HG02885 (cell line): ENCODE measurements around the gene NT5DC3.
"Not testable (repeated sequence)": the region's sequence is repeated elsewhere in the genome, so short reads cannot be mapped to it uniquely, and the experiment has no call there.

ENCODE experiments used
- ATAC-seq: cut with Tn5 transposase; IDR thresholded peaks from one replicate; pipeline ENCODE4 v1.9.1; 2021; ENCODE audit warnings: mild to moderate bottlenecking; ENCODE audit not compliant: unreplicated experiment, poor library complexity

The NT5DC3 gene

GRCh38 chr12:103855896-103856657 is 15.0 kb upstream of the NT5DC3 start:
- no peak for ATAC-seq

- ATAC-seq: no peak
Measured at GRCh38 chr12:103855036-103855712, 14.1 kb upstream of the NT5DC3 start.

DNA sequence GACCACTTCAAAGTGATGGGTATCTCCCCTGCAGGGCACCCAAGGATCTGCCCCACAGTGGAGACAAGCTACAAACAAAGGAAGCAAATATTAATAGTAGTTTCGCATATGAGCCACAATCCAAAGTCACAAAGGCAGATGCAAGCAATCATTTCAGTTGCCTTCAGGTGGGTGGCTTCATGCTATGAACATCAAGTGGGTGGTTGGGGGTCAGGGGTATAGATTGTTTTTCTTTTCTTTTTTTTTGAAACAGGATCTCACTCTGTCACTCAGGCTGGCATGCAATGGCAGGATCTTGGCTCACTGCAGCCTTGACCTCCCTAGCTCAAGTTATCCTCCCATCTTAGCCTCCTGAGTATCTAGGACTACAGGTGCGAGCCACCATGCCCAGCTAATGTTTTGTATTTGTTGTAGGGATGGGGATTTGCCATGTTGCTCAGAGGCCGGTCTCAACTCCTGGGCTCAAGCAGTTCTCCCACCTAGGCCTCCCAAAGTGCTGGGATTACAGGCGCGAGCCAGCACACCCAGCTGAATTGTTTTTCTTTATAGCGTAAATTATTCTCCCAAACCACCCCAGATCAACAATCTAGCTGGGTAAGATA is 13.4 kb upstream of the NT5DC3 start:
- ATAC-seq: no peak

DNA sequence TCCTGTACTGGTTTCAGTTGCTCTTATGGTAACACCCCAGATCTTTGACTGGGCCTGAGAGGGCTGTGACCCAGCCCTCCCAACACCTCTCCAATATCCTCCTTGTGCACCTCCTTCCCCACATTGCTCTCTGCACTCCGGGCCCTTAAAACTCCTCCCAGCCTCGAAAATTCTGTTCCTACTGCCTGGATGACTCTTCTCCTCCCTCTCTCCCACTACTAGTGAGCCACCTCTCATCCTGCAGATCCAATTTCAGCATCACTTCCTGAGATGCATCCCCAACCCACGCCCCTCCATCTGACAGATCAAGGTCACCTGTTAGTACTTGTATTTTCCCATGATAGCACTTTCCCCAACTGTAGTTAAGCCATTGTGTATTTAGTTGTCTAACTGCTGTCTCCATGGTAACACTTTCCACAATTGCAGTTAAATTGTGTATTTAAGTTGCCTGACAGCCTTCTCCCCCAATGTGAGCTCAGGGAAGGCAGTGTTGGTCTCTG is 11.5 kb upstream of the NT5DC3 start:
- ATAC-seq: no peak

GRCh38 chr12:103851127-103851526 is 10.1 kb upstream of the NT5DC3 start:
- ATAC-seq: no peak

GRCh38 chr12:103850429-103850828 is 9.4 kb upstream of the NT5DC3 start:
- ATAC-seq: no peak

DNA sequence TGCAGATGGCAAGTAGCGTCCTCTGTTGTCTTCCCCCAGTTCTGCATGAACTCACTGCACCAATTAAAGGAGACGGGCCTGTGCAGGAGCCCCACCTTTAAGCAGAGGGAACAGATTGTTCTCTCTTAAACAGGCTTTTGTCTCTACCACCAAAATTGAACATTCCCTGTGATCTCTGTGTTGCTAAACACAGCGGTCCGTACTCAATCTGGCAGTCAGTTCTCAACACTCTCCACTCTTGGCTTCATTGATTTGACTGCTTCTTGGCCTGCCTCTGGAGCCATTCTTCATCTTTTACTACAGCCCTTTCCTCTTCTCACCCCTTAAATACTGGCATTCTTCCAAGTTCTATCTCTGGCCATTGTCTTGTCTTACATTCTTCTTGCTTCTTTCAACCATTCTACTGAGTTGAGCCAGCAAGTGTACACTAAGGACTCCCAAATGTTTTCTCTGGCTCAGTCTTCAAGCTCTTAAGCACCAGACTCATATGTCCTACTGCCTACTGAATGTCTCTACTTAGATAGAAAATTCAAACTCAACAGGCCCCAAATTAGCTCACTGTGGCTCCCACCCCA is 8.0 kb upstream of the NT5DC3 start:
- no peak for ATAC-seq

DNA sequence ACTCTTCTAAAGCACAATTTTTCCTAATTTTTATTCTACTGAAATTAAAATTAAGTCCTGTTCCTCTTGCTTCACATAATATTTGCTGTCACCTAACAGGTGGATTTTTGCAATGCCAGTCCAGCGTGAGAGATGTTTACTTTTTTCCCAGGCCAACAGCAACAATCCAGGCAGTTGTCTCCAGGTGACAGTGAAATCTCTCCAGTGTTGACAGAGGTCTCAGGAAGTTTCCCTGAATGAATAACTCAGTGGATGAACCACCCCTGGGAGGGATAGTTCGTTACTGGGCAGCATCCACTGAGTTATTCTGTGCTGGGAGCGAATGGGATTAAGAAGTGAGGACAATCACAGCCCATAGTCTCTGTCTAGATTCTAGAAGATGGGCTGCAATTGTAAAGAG is 7.1 kb upstream of the NT5DC3 start:
- ATAC-seq: no peak

- ATAC-seq: no peak
Measured at GRCh38 chr12:103846415-103846814, 5.4 kb upstream of the NT5DC3 start.

DNA sequence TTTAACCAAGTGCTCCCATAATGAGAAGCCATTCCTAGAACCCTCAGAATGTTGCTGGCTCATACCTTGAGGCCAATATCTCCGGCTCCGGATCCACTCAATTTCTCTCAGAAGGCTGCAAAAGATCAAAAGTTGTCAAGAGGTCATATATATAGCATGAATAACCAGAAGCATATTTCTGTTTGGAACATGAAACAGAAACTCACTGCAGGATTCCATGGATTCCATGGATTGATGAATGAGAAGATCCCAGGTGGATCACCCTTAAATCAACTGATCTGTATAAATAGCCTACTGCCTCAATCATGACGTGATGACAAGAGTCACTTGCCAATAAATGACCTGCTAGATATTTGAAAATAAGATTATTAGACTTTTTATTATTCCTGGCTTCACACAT is 3.3 kb upstream of the NT5DC3 start:
- ATAC-seq: no peak

- ATAC-seq: peak; percentile 26
Measured at GRCh38 chr12:103841690-103842584, 903 bp upstream of the NT5DC3 start.

- ATAC-seq: peak; percentile 36
Measured at GRCh38 chr12:103840462-103840875, 565 bp downstream of the NT5DC3 start.

- no peak for ATAC-seq
Measured at GRCh38 chr12:103839609-103840461, 1.2 kb downstream of the NT5DC3 start.

GRCh38 chr12:103839103-103839502 is 1.9 kb downstream of the NT5DC3 start:
- no peak for ATAC-seq

- ATAC-seq: no peak
Measured at GRCh38 chr12:103838254-103838914, 2.6 kb downstream of the NT5DC3 start.

DNA sequence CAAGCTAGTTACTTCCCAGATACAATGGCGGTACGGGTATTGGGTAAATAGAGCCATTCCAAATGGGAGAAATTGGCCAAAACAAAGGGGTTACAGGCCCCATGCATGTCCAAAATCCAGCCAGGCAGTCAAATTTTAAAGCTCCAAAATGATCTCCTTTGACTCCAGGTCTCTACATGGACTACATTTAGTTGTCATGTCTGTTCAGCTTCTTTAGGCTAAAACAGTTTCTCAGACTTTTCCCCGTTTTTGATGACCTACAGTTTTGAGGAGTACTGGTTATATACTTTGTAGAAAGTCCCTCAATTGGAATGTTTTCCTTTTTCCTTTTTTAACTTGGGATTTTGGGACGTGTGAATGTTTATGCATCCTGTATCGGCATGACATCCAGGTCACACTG is 4.7 kb downstream of the NT5DC3 start:
- ATAC-seq: no peak

GRCh38 chr12:103835747-103836335 is 5.2 kb downstream of the NT5DC3 start:
- not testable (repeated sequence) for ATAC-seq

- no peak for ATAC-seq
Measured at GRCh38 chr12:103834942-103835341, 6.1 kb downstream of the NT5DC3 start.
